Esophagus squamous epithelium (tissue), 4 donors: ENCODE data around the gene TOGARAM2.

ENCODE experiments used
- CTCF ChIP-seq, 6 experiments: fragments of 450-650 bp in 4 of 6; fragments of 200-600 bp in 2 of 6; sonication (generic) in 2 of 6; IDR thresholded peaks; one replicate each; pipeline ENCODE4 v1.5.1; 2016 to 2019; ENCODE audit warnings: antibody characterized with exemption in 6 of 6, mild to moderate bottlenecking in 4 of 6, moderate library complexity in 4 of 6
- POLR2A ChIP-seq, 4 donors: fragments of 450-650 bp; IDR thresholded peaks; one replicate each; pipeline ENCODE4 v1.6.1; 2017; ENCODE audit warnings: antibody characterized with exemption in 4 of 4, mild to moderate bottlenecking in 4 of 4, moderate library complexity in 3 of 4

GRCh38 chr2:29055601-29056000 is 74.5 kb downstream of the TOGARAM2 start:
- TF ChIP-seq CTCF (IDR thresholded peaks at IDR 0.05) = no peak
- no peak for TF ChIP-seq POLR2A (IDR thresholded peaks at IDR 0.05)
